Right atrium auricular region (tissue), 2 donors: ENCODE measurements around the gene POLRMT. TPM values are rescaled to one million over a fixed set of nuclear protein-coding genes. Genes with fewer than 3 reads are reported as not detected.
"Not testable (repeated sequence)": the region's sequence is repeated elsewhere in the genome, so short reads cannot be mapped to it uniquely, and the experiment has no call there.

Experiments used
- DNase-seq: peaks from one replicate; pipeline ENCODE4 v3.0.0-alpha.2; 2019; ENCODE audit warnings: low spot score
- H3K27ac ChIP-seq, 2 donors: fragments of 200-600 bp; sonication (generic); 1 replicate in 1 of 2; 2 replicates in 1 of 2; pipeline ENCODE4 v1.5.1; 2016 to 2019
- H3K27me3 ChIP-seq, 2 donors: fragments of 200-600 bp; sonication (generic); one replicate each; pipeline versions ENCODE4 v1.5.1 to v1.6.0; 2017 to 2019
- H3K36me3 ChIP-seq: fragments of 200-600 bp; sonication (generic); one replicate; pipeline ENCODE4 v1.5.1; 2016
- H3K4me1 ChIP-seq, 2 donors: fragments of 200-600 bp; sonication (generic); one replicate each; pipeline versions ENCODE4 v1.5.1 to v1.6.0; 2017 to 2019
- H3K4me3 ChIP-seq, 2 donors: fragments of 200-600 bp; sonication (generic); 1 replicate in 1 of 2; 2 replicates in 1 of 2; pipeline ENCODE4 v1.5.1; 2017 to 2019; ENCODE audit warnings: mild to moderate bottlenecking in 1 of 2, moderate library complexity in 1 of 2
- H3K9me3 ChIP-seq, 2 donors: fragments of 200-600 bp; sonication (generic); one replicate each; pipeline ENCODE4 v1.5.1; 2019
- total RNA-seq, 2 donors: library from RNA; depleted of rRNA; stranded (reverse); fragments of >200 nt; gene quantifications; one replicate each; pipeline ENCODE4 v1.1.0, GENCODE V29; 2016
- TF ChIP-seq, protein P1 (sequence below), 2 donors: fragments of 200-600 bp; sonication (generic); IDR thresholded peaks; one replicate each; pipeline ENCODE4 v1.5.1; 2019; ENCODE audit warnings: antibody characterized with exemption in 2 of 2

POLRMT gene
- total RNA-seq, 2 donors from 2014 or later = 24.5 to 30.4 TPM

DNA sequence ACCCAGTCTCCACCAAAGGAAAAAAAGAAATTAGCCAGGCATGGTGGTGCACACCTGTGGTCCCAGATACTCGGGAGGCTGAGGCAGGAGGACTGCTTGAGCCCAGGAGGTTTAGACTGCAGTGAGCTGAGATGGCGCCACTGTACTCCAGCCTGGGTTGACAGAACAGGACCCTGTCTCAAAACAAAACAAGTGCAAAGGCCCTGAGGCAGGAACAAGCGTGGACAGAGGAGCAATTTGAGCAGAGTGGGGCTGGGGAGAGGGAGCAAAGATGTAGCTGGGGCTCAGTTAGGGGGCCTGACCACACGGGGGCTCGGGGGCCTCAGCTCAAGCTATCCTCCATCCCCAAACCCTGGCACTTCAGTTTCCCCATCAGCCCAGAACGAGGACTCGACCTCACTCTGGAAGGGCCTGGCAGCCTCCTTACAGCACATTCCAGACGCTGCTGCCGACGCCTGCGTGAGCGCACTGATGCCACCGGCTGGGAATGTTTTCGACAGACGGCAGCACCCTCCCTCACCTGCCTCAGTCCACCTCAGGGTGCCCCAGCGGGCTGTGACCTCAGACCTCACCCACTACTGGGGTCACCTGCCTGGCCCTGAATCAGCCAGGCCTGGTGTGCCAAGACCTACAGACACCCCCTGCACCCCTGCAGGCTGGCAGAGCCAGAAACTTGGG is 1.8 kb upstream of the POLRMT start:
- Histone ChIP-seq H3K36me3 (no peaks in the 10 kb centered on the region), H3K9me3 (no peaks in the 10 kb centered on the region), H3K4me3 (no peak overlapping the region), H3K4me1 (peaks cover 0 to 32% of the 10 kb centered on the region in 2 donors), H3K27ac (no peak overlapping the region), H3K27me3 (no peaks in the 10 kb centered on the region)
- TF ChIP-seq, protein P1, sequence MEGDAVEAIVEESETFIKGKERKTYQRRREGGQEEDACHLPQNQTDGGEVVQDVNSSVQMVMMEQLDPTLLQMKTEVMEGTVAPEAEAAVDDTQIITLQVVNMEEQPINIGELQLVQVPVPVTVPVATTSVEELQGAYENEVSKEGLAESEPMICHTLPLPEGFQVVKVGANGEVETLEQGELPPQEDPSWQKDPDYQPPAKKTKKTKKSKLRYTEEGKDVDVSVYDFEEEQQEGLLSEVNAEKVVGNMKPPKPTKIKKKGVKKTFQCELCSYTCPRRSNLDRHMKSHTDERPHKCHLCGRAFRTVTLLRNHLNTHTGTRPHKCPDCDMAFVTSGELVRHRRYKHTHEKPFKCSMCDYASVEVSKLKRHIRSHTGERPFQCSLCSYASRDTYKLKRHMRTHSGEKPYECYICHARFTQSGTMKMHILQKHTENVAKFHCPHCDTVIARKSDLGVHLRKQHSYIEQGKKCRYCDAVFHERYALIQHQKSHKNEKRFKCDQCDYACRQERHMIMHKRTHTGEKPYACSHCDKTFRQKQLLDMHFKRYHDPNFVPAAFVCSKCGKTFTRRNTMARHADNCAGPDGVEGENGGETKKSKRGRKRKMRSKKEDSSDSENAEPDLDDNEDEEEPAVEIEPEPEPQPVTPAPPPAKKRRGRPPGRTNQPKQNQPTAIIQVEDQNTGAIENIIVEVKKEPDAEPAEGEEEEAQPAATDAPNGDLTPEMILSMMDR (IDR thresholded peaks at IDR 0.05) = no peak
- DNase-seq = no peak

DNA sequence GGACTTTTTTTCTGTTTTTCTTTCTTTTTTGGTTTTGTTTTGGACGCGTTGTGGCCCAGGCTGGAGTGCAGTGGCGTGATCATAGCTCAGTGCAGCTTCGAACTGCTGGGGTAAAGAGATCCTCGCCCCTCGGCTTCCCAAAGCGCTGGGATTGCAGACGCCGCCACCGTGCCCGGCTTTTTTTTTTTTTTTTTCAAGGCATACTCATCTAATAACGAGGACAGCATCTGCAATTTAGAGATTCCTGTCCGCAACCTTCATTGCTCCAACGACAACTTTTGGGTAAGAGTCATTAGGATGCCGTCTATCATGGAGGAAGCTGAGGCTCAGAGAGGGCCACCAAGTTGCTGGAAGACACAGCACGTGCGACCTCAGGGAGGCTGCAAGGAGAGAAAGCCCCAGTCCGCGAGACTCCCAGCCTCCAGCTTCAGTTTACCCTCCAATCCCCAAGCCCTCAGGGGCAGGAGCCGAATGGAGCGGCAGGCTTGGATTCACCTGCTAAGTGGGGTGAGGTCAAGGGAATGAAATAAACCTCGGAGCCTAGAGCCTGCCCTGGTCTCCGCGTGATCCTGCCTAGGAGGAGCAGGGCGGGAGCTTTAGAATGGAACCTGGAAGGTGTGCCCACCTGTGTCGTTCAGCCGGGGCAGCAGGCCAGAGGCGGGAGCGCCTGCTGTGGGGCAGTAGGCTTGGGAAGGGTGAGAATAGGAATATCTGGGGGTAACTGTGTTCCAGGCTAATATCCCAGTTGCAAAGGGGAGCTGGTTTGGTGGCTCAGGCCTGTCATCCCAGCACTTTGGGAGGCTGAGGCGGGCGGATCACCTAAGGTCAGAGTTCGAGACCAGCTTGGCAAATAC is 676 bp upstream of the POLRMT start:
- peaks cover 0 to 25% of the 10 kb centered on the region in 2 donors for H3K4me1 ChIP-seq
- no peak for DNase-seq

DNA sequence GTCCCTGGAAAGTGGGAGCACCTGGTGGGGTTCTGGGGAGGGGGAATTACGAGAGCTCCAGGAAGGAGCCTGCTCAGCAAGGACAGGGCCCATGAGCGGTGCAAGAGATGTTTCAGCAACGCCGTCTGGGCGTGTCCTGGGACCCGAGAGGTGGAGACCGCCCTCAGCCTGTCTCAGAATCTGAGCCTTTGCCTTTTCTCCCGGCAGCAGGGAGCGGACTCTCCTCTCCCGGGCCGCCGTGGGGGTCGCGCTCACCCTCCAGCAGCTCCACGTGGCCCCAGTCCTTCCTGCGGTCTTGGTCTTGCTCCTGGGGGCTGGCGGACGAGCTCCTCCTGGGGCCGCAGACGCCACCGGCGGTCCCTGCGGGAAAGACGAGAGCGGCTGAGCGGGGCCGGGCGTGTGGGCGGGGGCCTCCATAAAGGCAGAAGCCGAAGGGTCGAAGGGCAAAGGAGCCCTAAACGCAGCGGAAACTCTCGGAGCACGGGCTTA is 714 bp downstream of the POLRMT start:
- DNase-seq = no peak
- Histone ChIP-seq H3K27ac (peak overlapping the region; percentile 61 to 72), H3K27me3 (no peaks in the 10 kb centered on the region), H3K4me3 (peak overlapping the region; percentile 92 to 96), H3K9me3 (no peaks in the 10 kb centered on the region), H3K4me1 (peaks cover 0 to 20% of the 10 kb centered on the region in 2 donors), H3K36me3 (peaks cover 10% of the 10 kb centered on the region)
- TF ChIP-seq, protein P1 (IDR thresholded peaks at IDR 0.05) = no peak

More for the DNA sequence above, 676 bp upstream of the POLRMT start:
- no peaks in the 10 kb centered on the region for H3K27me3 ChIP-seq
- H3K9me3 ChIP-seq = no peaks in the 10 kb centered on the region
- H3K4me3 ChIP-seq = peak overlapping the region; percentile 92 to 96
- peaks cover 6% of the 10 kb centered on the region for H3K36me3 ChIP-seq
- peak overlapping the region; percentile 62 to 63 for H3K27ac ChIP-seq
- TF ChIP-seq, protein P1 (IDR thresholded peaks at IDR 0.05) = no peak

DNA sequence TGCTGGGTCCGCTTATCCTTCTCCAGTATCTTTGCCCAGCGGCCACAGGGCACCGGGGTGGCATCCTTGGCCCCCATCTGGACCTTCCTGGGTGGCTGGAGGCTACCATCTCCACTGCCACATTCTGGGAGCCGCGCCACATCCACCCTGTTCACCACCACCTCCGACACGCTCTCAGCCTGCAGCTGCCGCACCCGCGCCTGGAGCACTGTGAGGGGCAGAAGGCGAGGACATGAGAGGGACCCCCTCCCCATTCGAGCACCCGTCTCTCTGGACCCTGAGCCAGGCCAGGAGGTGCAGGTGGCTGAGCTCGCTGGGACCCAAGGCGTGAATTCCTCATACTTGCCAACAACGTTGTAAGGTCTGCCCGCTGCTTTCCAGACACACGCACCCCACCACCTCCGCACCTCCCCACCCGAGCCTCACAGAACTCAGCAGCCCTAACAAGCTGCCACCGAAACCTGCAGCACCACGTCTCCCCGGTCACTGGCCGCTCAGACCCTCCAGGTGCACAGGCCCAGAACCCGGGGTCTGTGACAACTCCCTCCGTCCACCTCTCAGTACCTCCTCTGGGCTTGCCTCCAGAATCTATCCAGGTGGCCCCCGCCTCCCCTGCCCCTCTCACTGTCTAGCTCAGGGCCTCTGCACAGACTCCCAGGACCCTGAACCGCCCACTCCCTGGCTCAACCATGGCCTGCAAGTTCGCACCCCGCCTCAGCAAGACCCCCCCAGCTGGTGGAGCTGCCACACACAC is 3.2 kb downstream of the POLRMT start:
- Histone ChIP-seq H3K27me3 (no peaks in the 10 kb centered on the region), H3K27ac (no peak overlapping the region), H3K36me3 (peaks cover 10% of the 10 kb centered on the region), H3K9me3 (no peaks in the 10 kb centered on the region), H3K4me1 (peaks cover 0 to 20% of the 10 kb centered on the region in 2 donors), H3K4me3 (no peak overlapping the region)
- DNase-seq = no peak
- TF ChIP-seq, protein P1 (IDR thresholded peaks at IDR 0.05) = no peak

DNA sequence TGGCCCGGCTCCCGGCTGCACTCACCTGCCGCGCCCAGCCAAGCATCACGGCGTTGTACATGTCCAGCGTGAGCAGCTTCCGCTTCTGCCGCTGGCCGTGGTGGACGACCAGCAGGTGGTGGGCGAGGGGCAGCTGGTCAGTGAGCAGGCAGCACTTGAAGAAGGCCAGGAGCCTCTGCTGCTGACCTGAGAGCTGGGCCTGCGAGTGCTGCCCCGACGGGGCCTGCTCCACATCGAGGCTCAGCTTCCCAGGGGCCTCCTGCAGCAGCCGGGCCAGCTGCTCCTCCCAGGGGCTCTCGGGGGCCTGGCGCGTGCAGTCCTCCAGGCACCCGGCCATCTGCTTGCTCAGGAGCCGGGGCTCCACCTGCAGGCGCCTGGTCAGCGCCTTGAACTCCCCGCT is 3.8 kb downstream of the POLRMT start:
- not testable (repeated sequence) for DNase-seq
- peaks cover 17% of the 10 kb centered on the region for H3K36me3 ChIP-seq
- peaks cover 0 to 19% of the 10 kb centered on the region in 2 donors for H3K4me1 ChIP-seq

More for the DNA sequence above, 3.8 kb downstream of the POLRMT start:
- not testable (repeated sequence) for H3K9me3 ChIP-seq, H3K27me3 ChIP-seq, H3K4me3 ChIP-seq, H3K27ac ChIP-seq
